HFFc6 (cell line): ENCODE data around the gene AQP7. TPM values are rescaled to one million over a fixed set of nuclear protein-coding genes. Genes with fewer than 3 reads are reported as not detected.
"Not testable (repeated sequence)": the region's sequence is repeated elsewhere in the genome, so short reads cannot be mapped to it uniquely, and the experiment has no call there.

Experiments
- DNase-seq: peaks from one replicate; pipeline ENCODE4 v3.0.0-alpha.2; 2018
- H3K27ac Mint-ChIP-seq: 2 replicates; pipeline ENCODE4 v1.8.0; 2020; ENCODE audit warnings: mild to moderate bottlenecking, mixed read lengths
- H3K27me3 Mint-ChIP-seq: 2 replicates; pipeline ENCODE4 v1.8.0; 2021; ENCODE audit warnings: mild to moderate bottlenecking, moderate library complexity, mixed read lengths; ENCODE audit not compliant: insufficient read depth
- H3K36me3 Mint-ChIP-seq: 2 replicates; pipeline ENCODE4 v1.8.0; 2021; ENCODE audit warnings: low read depth, mixed read lengths
- H3K4me1 Mint-ChIP-seq: 2 replicates; pipeline ENCODE4 v1.8.0; 2020; ENCODE audit warnings: low read depth, mixed read lengths
- H3K4me3 Mint-ChIP-seq: 2 replicates; pipeline ENCODE4 v1.8.0; 2020; ENCODE audit warnings: mild to moderate bottlenecking, moderate library complexity, mixed read lengths
- H3K9me3 Mint-ChIP-seq: 2 replicates; pipeline ENCODE4 v1.8.0; 2020; ENCODE audit warnings: mild to moderate bottlenecking, mixed read lengths
- total RNA-seq, 6 experiments: library from RNA; stranded (reverse); fragmentation: NEBNext Ultra II Directional; extraction: Animal tissue kit (Norgen Biotek cat#: 25700); gene quantifications; 2 replicates in 1 of 6; 3 replicates in 5 of 6; pipeline ENCODE4 v1.2.3, GENCODE V29; 2021
- TF ChIP-seq, protein P1 (sequence below): fragments of 200-600 bp; sonication (generic); IDR thresholded peaks from 2 replicates; pipeline ENCODE4 v1.5.0; 2021; ENCODE audit warnings: antibody characterized with exemption, mild to moderate bottlenecking

The AQP7 gene
- total RNA-seq, 6 experiments from 2014 or later, result not detected

DNA sequence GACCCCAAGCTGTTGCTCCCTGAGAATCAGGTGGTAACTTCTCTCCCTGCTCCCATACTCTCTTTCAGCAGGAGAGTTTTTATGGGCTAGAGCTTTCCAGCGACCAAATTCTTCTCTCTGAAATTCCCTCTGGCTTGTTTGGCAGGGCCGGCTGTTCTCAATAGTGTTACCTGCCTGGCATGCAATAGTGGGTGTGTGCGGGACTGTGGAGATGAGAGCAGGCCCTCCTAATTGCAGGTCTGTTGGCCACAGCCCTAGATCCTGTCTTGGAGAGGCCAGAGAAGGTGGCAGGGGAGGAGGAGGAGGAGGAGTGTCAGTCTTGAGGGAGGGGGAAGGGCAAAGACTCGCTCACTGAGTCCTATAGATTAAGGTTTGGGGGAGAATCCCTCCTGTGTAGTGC lies 29.5 kb downstream of the AQP7 start:
- H3K27ac Mint-ChIP-seq, result no peak overlapping the region
- DNase-seq, result no peak
- peaks cover 18% of the 10 kb centered on the region for H3K4me1 Mint-ChIP-seq
- no peaks in the 10 kb centered on the region; the same call in 1 of the 2 replicates for H3K27me3 Mint-ChIP-seq
- no peak overlapping the region for H3K4me3 Mint-ChIP-seq
- TF ChIP-seq, protein P1, sequence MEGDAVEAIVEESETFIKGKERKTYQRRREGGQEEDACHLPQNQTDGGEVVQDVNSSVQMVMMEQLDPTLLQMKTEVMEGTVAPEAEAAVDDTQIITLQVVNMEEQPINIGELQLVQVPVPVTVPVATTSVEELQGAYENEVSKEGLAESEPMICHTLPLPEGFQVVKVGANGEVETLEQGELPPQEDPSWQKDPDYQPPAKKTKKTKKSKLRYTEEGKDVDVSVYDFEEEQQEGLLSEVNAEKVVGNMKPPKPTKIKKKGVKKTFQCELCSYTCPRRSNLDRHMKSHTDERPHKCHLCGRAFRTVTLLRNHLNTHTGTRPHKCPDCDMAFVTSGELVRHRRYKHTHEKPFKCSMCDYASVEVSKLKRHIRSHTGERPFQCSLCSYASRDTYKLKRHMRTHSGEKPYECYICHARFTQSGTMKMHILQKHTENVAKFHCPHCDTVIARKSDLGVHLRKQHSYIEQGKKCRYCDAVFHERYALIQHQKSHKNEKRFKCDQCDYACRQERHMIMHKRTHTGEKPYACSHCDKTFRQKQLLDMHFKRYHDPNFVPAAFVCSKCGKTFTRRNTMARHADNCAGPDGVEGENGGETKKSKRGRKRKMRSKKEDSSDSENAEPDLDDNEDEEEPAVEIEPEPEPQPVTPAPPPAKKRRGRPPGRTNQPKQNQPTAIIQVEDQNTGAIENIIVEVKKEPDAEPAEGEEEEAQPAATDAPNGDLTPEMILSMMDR, result no peak
- no peaks in the 10 kb centered on the region for H3K9me3 Mint-ChIP-seq
- peaks cover 9% of the 10 kb centered on the region; the same call in 1 of the 2 replicates for H3K36me3 Mint-ChIP-seq

- no peak for DNase-seq
- peaks cover 3% of the 10 kb centered on the region; the same call in 1 of the 2 replicates for H3K27me3 Mint-ChIP-seq
- no peak overlapping the region for H3K4me3 Mint-ChIP-seq
These were observed 35.3 kb downstream of the AQP7 start for GRCh38 chr9:33366979-33367480.

GRCh38 chr9:33364814-33365213 lies 37.6 kb downstream of the AQP7 start:
- H3K36me3 Mint-ChIP-seq, result peaks cover 14% of the 10 kb centered on the region
- not testable (repeated sequence) for DNase-seq, H3K4me1 Mint-ChIP-seq, H3K9me3 Mint-ChIP-seq, H3K27ac Mint-ChIP-seq, H3K4me3 Mint-ChIP-seq, H3K27me3 Mint-ChIP-seq

More at GRCh38 chr9:33366979-33367480, 35.3 kb downstream of the AQP7 start:
- no peak overlapping the region for H3K27ac Mint-ChIP-seq
- H3K36me3 Mint-ChIP-seq, result peaks cover 14% of the 10 kb centered on the region
- H3K4me1 Mint-ChIP-seq, result no peaks in the 10 kb centered on the region
- TF ChIP-seq, protein P1, result no peak
- H3K9me3 Mint-ChIP-seq, result no peaks in the 10 kb centered on the region

DNA sequence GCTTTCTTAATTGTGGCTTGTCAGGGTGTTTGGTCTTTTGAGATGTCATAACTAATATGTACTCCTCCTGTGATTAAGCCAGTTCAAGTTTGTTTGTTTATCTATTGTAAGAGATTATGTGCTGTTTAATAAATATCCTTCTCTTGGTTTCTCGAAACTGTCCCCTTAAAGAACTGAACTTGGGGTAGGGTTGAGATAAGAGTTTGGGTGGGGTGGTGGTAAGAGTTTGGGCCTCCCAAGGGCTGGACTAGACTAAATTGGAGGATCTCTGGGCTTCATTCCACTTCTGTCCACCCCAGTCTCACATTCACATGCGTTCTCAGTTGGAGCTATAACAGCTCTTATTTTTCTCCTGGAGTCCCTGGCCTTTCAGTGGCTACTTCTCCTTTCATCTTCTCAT lies 38.2 kb downstream of the AQP7 start:
- Mint-ChIP-seq H3K36me3 (peaks cover 11% of the 10 kb centered on the region), H3K4me3 (no peak overlapping the region), H3K27ac (no peak overlapping the region), H3K27me3 (peaks cover 3% of the 10 kb centered on the region; the same call in 1 of the 2 replicates), H3K4me1 (no peaks in the 10 kb centered on the region), H3K9me3 (no peaks in the 10 kb centered on the region)
- TF ChIP-seq, protein P1, result no peak
- DNase-seq, result no peak

GRCh38 chr9:33358641-33359040 lies 43.7 kb downstream of the AQP7 start:
- H3K4me1 Mint-ChIP-seq, result peaks cover 11% of the 10 kb centered on the region
- H3K36me3 Mint-ChIP-seq, H3K4me3 Mint-ChIP-seq, H3K27ac Mint-ChIP-seq, DNase-seq, H3K27me3 Mint-ChIP-seq, H3K9me3 Mint-ChIP-seq: not testable (repeated sequence)

DNA sequence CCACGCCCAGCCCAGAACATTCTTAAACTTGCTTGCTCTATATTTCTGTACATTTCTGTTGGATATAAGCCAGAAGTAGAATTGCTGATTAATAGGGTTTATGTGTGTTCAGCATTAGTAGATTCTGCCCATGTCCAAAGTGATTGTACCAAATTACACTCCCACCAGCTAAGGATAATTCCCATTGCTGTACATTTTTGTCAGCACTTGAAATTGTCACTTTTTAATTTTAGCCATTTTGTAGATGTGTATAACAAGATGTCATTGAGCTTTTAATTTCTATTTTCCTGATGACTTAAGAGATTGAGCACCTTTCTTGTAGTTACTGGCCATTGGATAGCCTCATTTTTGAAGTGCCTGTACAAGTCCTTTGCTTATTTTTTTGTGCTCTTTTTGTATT lies 46.4 kb downstream of the AQP7 start:
- no peaks in the 10 kb centered on the region for H3K27me3 Mint-ChIP-seq
- no peaks in the 10 kb centered on the region for H3K9me3 Mint-ChIP-seq
- DNase-seq, result no peak
- peaks cover 11% of the 10 kb centered on the region for H3K4me1 Mint-ChIP-seq
- TF ChIP-seq, protein P1, result no peak
- H3K36me3 Mint-ChIP-seq, result peaks cover 8% of the 10 kb centered on the region; the same call in 1 of the 2 replicates
- no peak overlapping the region for H3K27ac Mint-ChIP-seq
- no peak overlapping the region for H3K4me3 Mint-ChIP-seq
